Neural progenitor cell (in vitro differentiated cells): ENCODE measurements around the gene CYTH1. TPM values are rescaled to one million over a fixed set of nuclear protein-coding genes. Genes with fewer than 3 reads are reported as not detected.

Experiments
- DNase-seq: peaks from one replicate; pipeline ENCODE4 v3.0.0-alpha.2; 2016; ENCODE audit warnings: low spot score
- H2AFZ ChIP-seq: fragments of 200-600 bp; sonication (generic); replicated peaks from 2 replicates; pipeline ENCODE4 v1.6.1; 2016; ENCODE audit warnings: antibody characterized with exemption
- H3F3A ChIP-seq: fragments of 200-600 bp; sonication (generic); 2 replicates; pipeline ENCODE4 v1.6.1; 2016; ENCODE audit warnings: antibody characterized with exemption, low read depth
- H3K27ac ChIP-seq: fragments of 200-600 bp; sonication (generic); 2 replicates; pipeline ENCODE4 v1.5.1; 2016; ENCODE audit warnings: mild to moderate bottlenecking
- H3K27me3 ChIP-seq: fragments of 200-600 bp; sonication (generic); 2 replicates; pipeline ENCODE4 v1.6.1; 2016; ENCODE audit warnings: mild to moderate bottlenecking, moderate library complexity
- H3K36me3 ChIP-seq: fragments of 200-600 bp; sonication (generic); 2 replicates; pipeline ENCODE4 v1.5.1; 2016
- H3K4me1 ChIP-seq: fragments of 200-600 bp; sonication (generic); 2 replicates; pipeline ENCODE4 v1.6.1; 2016; ENCODE audit warnings: mixed run types
- H3K4me2 ChIP-seq: fragments of 200-600 bp; sonication (generic); 2 replicates; pipeline ENCODE4 v1.6.1; 2016
- H3K4me3 ChIP-seq: fragments of 200-600 bp; sonication (generic); 2 replicates; pipeline ENCODE4 v1.5.1; 2016
- H3K79me2 ChIP-seq: fragments of 200-600 bp; sonication (generic); 2 replicates; pipeline ENCODE4 v1.6.1; 2016; ENCODE audit warnings: low read depth
- H3K9ac ChIP-seq: fragments of 200-600 bp; sonication (generic); 2 replicates; pipeline ENCODE4 v1.6.1; 2016
- H3K9me3 ChIP-seq: fragments of 200-600 bp; sonication (generic); 2 replicates; pipeline ENCODE4 v1.5.1; 2016; ENCODE audit warnings: low read depth
- H4K20me1 ChIP-seq: fragments of 200-600 bp; sonication (generic); 2 replicates; pipeline ENCODE4 v1.6.1; 2016; ENCODE audit warnings: low read depth
- H3K27ac Mint-ChIP-seq: 3 replicates; pipeline ENCODE4 v1.8.0; 2021; ENCODE audit warnings: mixed read lengths
- H3K27me3 Mint-ChIP-seq: 2 replicates; pipeline ENCODE4 v1.8.0; 2022; ENCODE audit warnings: low read depth, mild to moderate bottlenecking, inconsistent platforms, moderate library complexity, mixed read lengths; ENCODE audit not compliant: insufficient read depth
- H3K36me3 Mint-ChIP-seq: 3 replicates; pipeline ENCODE4 v1.8.0; 2021; ENCODE audit warnings: mixed read lengths
- H3K4me1 Mint-ChIP-seq: 3 replicates; pipeline ENCODE4 v1.8.0; 2021; ENCODE audit warnings: mixed read lengths
- H3K4me3 Mint-ChIP-seq: 3 replicates; pipeline ENCODE4 v1.8.0; 2021; ENCODE audit warnings: mild to moderate bottlenecking, moderate library complexity, mixed read lengths
- H3K9me3 Mint-ChIP-seq: 3 replicates; pipeline ENCODE4 v1.8.0; 2020; ENCODE audit warnings: mixed read lengths
- EZH2 ChIP-seq: fragments of 200-600 bp; sonication (generic); IDR thresholded peaks from 2 replicates; pipeline ENCODE4 v1.6.1; 2017; ENCODE audit warnings: antibody characterized with exemption, mild to moderate bottlenecking, moderate library complexity
- EZH2phosphoT487 ChIP-seq: fragments of 200-600 bp; sonication (generic); IDR thresholded peaks from 2 replicates; pipeline ENCODE4 v1.6.1; 2017; ENCODE audit warnings: antibody characterized with exemption
- total RNA-seq: library from RNA; depleted of rRNA; stranded (reverse); fragments of >200 nt; gene quantifications from 2 replicates; pipeline ENCODE4 v1.2.3, GENCODE V29; 2015; ENCODE audit warnings: low replicate concordance
- TF ChIP-seq, protein P1 (sequence below): fragments of 200-600 bp; sonication (generic); IDR thresholded peaks from 2 replicates; pipeline ENCODE4 v1.5.1; 2017; ENCODE audit warnings: antibody characterized with exemption, mild to moderate bottlenecking

The CYTH1 gene
- total RNA-seq, 1 donor from 2014 or later: 14.8 TPM

DNA sequence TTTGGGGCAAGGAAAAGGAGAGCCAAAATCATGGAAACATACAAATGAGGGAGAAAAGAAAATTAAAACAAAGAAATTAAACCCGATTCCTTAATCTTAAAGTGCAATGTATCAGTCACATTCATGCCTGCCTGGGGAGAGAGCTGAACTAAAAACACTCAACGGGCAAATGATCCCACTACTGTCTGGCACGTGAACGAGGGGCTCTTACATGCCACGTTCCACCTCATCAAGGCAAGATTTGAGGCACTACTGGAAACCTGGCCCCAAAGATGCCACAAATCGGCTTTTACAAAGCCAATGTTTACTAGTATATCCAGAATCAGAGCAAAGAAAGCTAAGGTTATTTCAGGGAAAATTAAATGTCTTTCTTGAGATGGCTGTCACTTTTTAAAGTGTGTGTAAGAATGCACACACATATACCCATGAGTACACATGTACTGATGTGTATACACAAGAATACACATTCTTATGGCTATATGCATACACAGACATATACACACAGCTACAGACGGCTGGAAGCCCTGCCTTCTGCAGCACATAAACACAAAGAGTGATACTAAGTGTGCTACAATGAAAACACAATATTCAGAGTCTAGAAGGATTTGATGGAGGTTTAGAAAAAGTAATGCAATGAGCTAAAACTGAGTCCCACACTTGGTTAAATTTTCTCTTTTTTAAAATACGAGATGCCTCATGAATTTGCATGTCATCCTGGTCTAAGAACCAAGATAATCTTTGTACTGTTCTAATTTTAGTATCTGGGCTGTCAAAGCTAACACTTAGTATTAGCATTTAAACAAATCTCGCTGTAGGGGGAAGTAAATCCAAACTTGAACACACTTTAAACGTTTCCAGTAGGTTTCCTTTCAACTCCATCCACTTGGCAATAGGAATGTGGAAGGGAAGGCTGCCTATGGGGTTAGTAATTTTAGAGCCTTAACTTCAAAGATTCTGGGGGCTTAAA lies 85.8 kb downstream of the CYTH1 start:
- Histone ChIP-seq H3K4me3 (no peak overlapping the region), H2AFZ (no peak overlapping the region), H3K4me1 (no peaks in the 10 kb centered on the region), H3K27ac (no peak overlapping the region), H3K79me2 (no peaks in the 10 kb centered on the region), H4K20me1 (no peaks in the 10 kb centered on the region), H3K27me3 (no peaks in the 10 kb centered on the region), H3K9ac (no peak overlapping the region), H3K9me3 (no peaks in the 10 kb centered on the region), H3K4me2 (no peak overlapping the region), H3F3A (no peaks in the 10 kb centered on the region), H3K36me3 (no peaks in the 10 kb centered on the region)
- no peaks in the 10 kb centered on the region for H3K9me3 Mint-ChIP-seq
- H3K4me1 Mint-ChIP-seq: no peaks in the 10 kb centered on the region
- peaks cover 13% of the 10 kb centered on the region for H3K36me3 Mint-ChIP-seq
- H3K27me3 Mint-ChIP-seq: peaks cover 2% of the 10 kb centered on the region
- DNase-seq: no peak
- no peak overlapping the region for H3K27ac Mint-ChIP-seq
- H3K4me3 Mint-ChIP-seq: no peak overlapping the region
- TF ChIP-seq EZH2phosphoT487 (no peak), EZH2 (no peak)

DNA sequence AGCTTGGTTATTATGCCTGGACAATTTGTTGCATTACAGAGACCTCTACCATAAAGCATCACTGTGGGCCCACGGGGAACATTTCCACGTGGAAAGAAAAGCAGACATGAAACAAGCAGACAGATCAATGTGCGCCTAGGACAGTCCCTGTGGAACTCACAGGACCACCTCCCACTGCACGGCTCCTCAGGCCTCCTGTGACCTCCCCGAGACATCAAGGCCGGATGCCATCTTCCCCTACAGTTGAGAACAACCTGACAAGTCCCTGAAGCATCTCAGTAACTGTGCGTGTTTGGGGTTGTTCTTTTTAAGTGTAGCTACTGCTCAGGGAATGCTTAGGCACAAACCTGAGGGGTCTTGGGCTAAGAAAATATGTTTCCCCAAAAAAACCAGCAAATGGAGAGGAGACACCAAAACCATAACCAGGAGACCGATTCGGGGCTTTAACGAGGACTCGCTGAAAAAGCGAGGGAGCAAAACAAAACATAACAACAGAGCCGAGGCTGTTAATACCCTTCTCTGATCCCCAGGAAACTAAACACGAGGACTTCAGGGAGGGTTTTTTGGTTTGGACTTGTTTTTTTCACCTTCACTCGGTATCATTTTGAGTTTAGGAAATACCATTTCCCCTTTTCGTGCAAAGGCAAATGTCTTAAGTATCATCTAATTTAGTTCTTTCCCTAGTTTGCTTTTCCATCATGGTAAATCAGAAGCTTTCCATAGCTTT lies 87.1 kb downstream of the CYTH1 start:
- Histone ChIP-seq H3K9ac (no peak overlapping the region), H3K79me2 (no peaks in the 10 kb centered on the region), H3K27ac (no peak overlapping the region), H3K4me2 (no peak overlapping the region), H3K9me3 (no peaks in the 10 kb centered on the region), H2AFZ (no peak overlapping the region), H3K4me1 (no peaks in the 10 kb centered on the region), H3K27me3 (no peaks in the 10 kb centered on the region), H3K36me3 (no peaks in the 10 kb centered on the region), H3F3A (no peaks in the 10 kb centered on the region), H3K4me3 (no peak overlapping the region), H4K20me1 (no peaks in the 10 kb centered on the region)
- Mint-ChIP-seq H3K9me3 (no peaks in the 10 kb centered on the region), H3K4me3 (no peak overlapping the region), H3K4me1 (no peaks in the 10 kb centered on the region), H3K27ac (no peak overlapping the region), H3K36me3 (peaks cover 15% of the 10 kb centered on the region), H3K27me3 (peaks cover 2% of the 10 kb centered on the region)
- no peak for DNase-seq
- TF ChIP-seq EZH2 (no peak), EZH2phosphoT487 (no peak)
- TF ChIP-seq, protein P1, sequence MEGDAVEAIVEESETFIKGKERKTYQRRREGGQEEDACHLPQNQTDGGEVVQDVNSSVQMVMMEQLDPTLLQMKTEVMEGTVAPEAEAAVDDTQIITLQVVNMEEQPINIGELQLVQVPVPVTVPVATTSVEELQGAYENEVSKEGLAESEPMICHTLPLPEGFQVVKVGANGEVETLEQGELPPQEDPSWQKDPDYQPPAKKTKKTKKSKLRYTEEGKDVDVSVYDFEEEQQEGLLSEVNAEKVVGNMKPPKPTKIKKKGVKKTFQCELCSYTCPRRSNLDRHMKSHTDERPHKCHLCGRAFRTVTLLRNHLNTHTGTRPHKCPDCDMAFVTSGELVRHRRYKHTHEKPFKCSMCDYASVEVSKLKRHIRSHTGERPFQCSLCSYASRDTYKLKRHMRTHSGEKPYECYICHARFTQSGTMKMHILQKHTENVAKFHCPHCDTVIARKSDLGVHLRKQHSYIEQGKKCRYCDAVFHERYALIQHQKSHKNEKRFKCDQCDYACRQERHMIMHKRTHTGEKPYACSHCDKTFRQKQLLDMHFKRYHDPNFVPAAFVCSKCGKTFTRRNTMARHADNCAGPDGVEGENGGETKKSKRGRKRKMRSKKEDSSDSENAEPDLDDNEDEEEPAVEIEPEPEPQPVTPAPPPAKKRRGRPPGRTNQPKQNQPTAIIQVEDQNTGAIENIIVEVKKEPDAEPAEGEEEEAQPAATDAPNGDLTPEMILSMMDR: no peak

DNA sequence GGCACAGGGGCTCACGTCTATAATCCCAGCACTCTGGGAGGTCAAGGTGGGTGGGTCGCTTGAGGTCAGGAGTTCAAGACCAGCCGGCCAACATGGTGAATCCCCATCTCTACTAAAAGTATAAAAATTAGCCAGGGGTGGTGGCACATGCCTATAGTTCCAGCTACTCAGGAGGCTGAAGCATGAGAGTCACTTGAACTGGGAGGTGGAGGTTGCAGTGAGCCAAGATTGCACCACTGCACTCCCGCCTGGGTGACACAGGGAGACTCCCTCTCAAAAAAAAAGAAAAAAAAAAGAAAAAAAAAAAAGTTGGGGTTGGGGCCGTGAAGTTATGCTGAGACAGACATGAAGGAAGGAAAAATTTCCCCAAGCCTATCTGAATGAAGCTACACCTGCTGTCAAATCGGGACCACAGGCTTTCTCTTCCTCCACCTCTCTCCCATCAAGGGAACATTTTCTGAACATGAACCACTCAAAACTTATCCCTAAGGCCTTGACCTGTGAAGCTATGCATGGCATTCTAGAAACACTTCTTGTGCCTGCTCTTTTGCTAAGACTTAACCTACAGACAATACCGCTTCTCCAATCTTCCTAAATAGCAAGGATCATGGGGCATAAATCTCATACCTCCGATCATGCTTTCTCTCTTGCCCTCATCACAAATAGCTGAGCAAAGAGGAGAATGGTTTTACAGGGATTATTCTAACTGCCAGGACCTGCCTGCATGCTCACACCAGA lies 88.6 kb downstream of the CYTH1 start:
- Mint-ChIP-seq H3K27me3 (peaks cover 2% of the 10 kb centered on the region), H3K4me3 (no peak overlapping the region), H3K27ac (no peak overlapping the region), H3K4me1 (no peaks in the 10 kb centered on the region), H3K36me3 (peaks cover 30% of the 10 kb centered on the region), H3K9me3 (peaks cover 4% of the 10 kb centered on the region)
- H3K79me2 ChIP-seq: no peaks in the 10 kb centered on the region
- no peak overlapping the region for H3K27ac ChIP-seq
- H3K4me3 ChIP-seq: no peak overlapping the region
- H3K9me3 ChIP-seq: no peaks in the 10 kb centered on the region
- no peaks in the 10 kb centered on the region for H3K27me3 ChIP-seq
- no peaks in the 10 kb centered on the region for H4K20me1 ChIP-seq
- no peak overlapping the region for H3K9ac ChIP-seq
- no peaks in the 10 kb centered on the region for H3K4me1 ChIP-seq
- H3K4me2 ChIP-seq: no peak overlapping the region
- H3F3A ChIP-seq: no peaks in the 10 kb centered on the region
- TF ChIP-seq, protein P1: no peak
- TF ChIP-seq EZH2: no peak
- TF ChIP-seq EZH2phosphoT487: no peak
- H2AFZ ChIP-seq: no peak overlapping the region
- no peak for DNase-seq
- no peaks in the 10 kb centered on the region for H3K36me3 ChIP-seq
